ENCODE results near the gene COMMD2.

DNA sequence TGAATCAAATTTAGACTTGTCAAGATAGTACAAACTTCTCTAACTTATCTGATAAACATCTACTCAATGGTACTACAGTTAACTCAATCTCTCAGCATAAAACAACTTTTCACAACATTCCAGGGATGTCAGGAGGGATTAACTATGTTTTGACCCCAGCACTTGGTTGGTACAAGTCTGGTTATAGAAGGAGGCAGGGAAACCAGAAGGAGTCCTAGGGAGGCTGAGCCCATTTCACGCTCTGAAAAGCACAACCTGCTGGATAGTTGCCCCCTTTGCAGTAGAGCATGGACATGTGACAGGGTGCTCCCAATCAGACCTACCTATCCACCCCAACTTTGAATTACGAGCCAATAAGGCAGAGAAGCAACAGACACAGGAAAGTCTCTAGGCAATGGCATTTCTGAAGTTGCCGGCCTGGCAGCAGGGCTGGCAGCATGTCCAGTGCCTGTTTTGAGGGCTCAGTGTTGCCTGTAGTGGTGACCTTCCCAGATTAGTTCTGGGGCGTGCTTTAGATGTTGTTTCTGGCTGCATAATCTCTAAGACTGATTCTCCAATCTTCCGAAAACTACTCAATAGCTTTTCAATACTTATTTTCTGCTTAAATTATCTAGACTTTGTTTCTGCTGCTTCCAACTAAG, 31.9 kb upstream of the COMMD2 start:
- TF ChIP-seq POLR2A (IDR thresholded peaks at IDR 0.05; ENCODE audit: low read depth, low read length) (no peak), POLR2AphosphoS5 (IDR thresholded peaks at IDR 0.05; ENCODE audit: low read depth, low read length) (no peak), TAF1 (IDR thresholded peaks at IDR 0.05; ENCODE audit: low read depth, low read length) (no peak), PAX5 (IDR thresholded peaks at IDR 0.05; ENCODE audit: insufficient read depth, low read length, severe bottlenecking) (no peak)
